ENCODE results near the gene PARVB. TPM values are rescaled to one million over a fixed set of nuclear protein-coding genes. Genes with fewer than 3 reads are reported as not detected.

The PARVB gene
- total and polyA plus RNA-seq, 10 of the 15 experiments (the other 5 are each of a cell fraction or from before 2014, with no cell fraction given), result 5.2 to 264 (median 76.0) TPM

GRCh38 chr22:44154436-44154942 lies 130.4 kb downstream of the PARVB start:
- ChIA-PET POLR2A (no interaction called here), CTCF (no interaction called here), RAD21 (ENCODE audit: unreplicated experiment) (no interaction called here), SMC1A (ENCODE audit: uncharacterized antibody, unreplicated experiment) (no interaction called here)
- intact Hi-C loops (cut with micrococcal nuclease; ENCODE audit: unreplicated experiment), result no loop called here
- no peak overlapping the region for H3K9ac ChIP-seq (ENCODE audit: control insufficient read depth, insufficient read depth, low read length)
- BruUV-seq (replicated peaks), result no TSS peak
- H3K4me3 ChIP-seq, result no peak overlapping the region
- no peak overlapping the region for H3K27ac ChIP-seq (ENCODE audit: control insufficient read depth, insufficient read depth)
- in situ Hi-C loops (cut with MboI), result no loop called here
- peaks cover 5 to 11% of the 10 kb centered on the region in 2 experiments; a peak in 3 of 4 replicates for H3K36me3 ChIP-seq (ENCODE audit: control insufficient read depth in 2 of 2, insufficient read depth in 2 of 2, low read length in 1 of 2)
- WGBS (ENCODE audit: insufficient coverage, insufficient replicate concordance, low lambda C conversion rate, missing lambda C conversion rate), result 19% methylated on average over 2 of the region's 2 CpGs
- no peaks in the 10 kb centered on the region for H3K4me1 ChIP-seq (ENCODE audit: control insufficient read depth, insufficient read depth, low read length)
- ATAC-seq (peak; percentile 24), DNase-seq (ENCODE audit: low read depth, low spot score) (peak; percentile 12), FAIRE-seq (peak; percentile 56)
- H4K20me1 ChIP-seq (ENCODE audit: control insufficient read depth, insufficient read depth), result no peaks in the 10 kb centered on the region
- no peak overlapping the region for H2AFZ ChIP-seq (ENCODE audit: control insufficient read depth, low read depth, low read length)
- H3K4me2 ChIP-seq (ENCODE audit: control insufficient read depth, insufficient read depth), result no peak overlapping the region
- H3K9me3 ChIP-seq (replicated peaks; ENCODE audit: control insufficient read depth, insufficient read depth, low read length), result no peaks in the 10 kb centered on the region
- H3K27me3 ChIP-seq (replicated peaks in 1 of 2; ENCODE audit: control insufficient read depth in 2 of 2, insufficient read depth in 2 of 2, low read length in 1 of 2), result no peaks in the 10 kb centered on the region
- H3K79me2 ChIP-seq (ENCODE audit: control insufficient read depth, insufficient read depth, low read length), result no peaks in the 10 kb centered on the region
- no peak for TF ChIP-seq E2F4 (IDR thresholded peaks at IDR 0.05; ENCODE audit: low read depth, low read length)
- TF ChIP-seq ZBTB33 (IDR thresholded peaks at IDR 0.05), result no peak
- no peak for TF ChIP-seq REST (IDR thresholded peaks at IDR 0.05; ENCODE audit: low read depth, low read length)
- peak; percentile 80; the same call in 1 of the 2 replicates for TF ChIP-seq HDGF (IDR thresholded peaks at IDR 0.05)
- no peak for TF ChIP-seq TAF1 (IDR thresholded peaks at IDR 0.05; ENCODE audit: borderline replicate concordance, low read depth, low read length)
- no peak for TF ChIP-seq MEF2A (IDR thresholded peaks at IDR 0.05; ENCODE audit: insufficient read depth, low read depth, low read length)
- no peak for TF ChIP-seq FOXM1 (IDR thresholded peaks at IDR 0.05; ENCODE audit: low read depth, low read length)
- no peak for TF ChIP-seq SRF (IDR thresholded peaks at IDR 0.05; ENCODE audit: low read depth in 2 of 2, low read length in 2 of 2)
- TF ChIP-seq WRNIP1 (IDR thresholded peaks at IDR 0.05; ENCODE audit: borderline replicate concordance, low read depth, low read length), result no peak
- TF ChIP-seq SMC3 (IDR thresholded peaks at IDR 0.05; ENCODE audit: borderline replicate concordance, low read length), result no peak
- no peak for TF ChIP-seq TCF3 (IDR thresholded peaks at IDR 0.05; ENCODE audit: borderline replicate concordance, insufficient read depth, low read depth, low read length)
- peak; percentile 63 for TF ChIP-seq POLR2AphosphoS5 (IDR thresholded peaks at IDR 0.05; ENCODE audit: low read length)
- TF ChIP-seq HDAC2 (IDR thresholded peaks at IDR 0.05), result no peak
- TF ChIP-seq CREM (IDR thresholded peaks at IDR 0.05; ENCODE audit: low read depth), result peak; percentile 37; the same call in 1 of the 2 replicates
- TF ChIP-seq RBBP5 (conservative IDR thresholded peaks at IDR 0.05), result no peak
- 0 out of 4 replicates have a peak, but pooled peaks of 1 of the 2 experiments have one; percentile 33 for TF ChIP-seq EP300 (IDR thresholded peaks at IDR 0.05; ENCODE audit: borderline replicate concordance in 1 of 2, control insufficient read depth in 1 of 2, low read depth in 2 of 2, low read length in 2 of 2)
- no peak for TF ChIP-seq GATAD2B (conservative IDR thresholded peaks at IDR 0.05; ENCODE audit: low read depth)
- no peak for TF ChIP-seq NRF1 (conservative IDR thresholded peaks at IDR 0.05; ENCODE audit: low read depth, low read length)
- TF ChIP-seq JUND (IDR thresholded peaks at IDR 0.05; ENCODE audit: low read depth, low read length), result no peak
- no peak for TF ChIP-seq SPI1 (IDR thresholded peaks at IDR 0.05; ENCODE audit: borderline replicate concordance, insufficient read depth, low read depth, low read length)

Data from GM12878 (cell line).